H1 (cell line): ENCODE measurements around the gene GOLGA6L10. TPM values are rescaled to one million over a fixed set of nuclear protein-coding genes. Genes with fewer than 3 reads are reported as not detected.
"Not testable (repeated sequence)": the region's sequence is repeated elsewhere in the genome, so short reads cannot be mapped to it uniquely, and the experiment has no call there.

Experiments used
- CTCF ChIA-PET: fragments of 300-600 bp; sonication (Branson Sonifier 250); formaldehyde crosslinking; loops from one replicate; lab custom pipeline; 2021; ENCODE audit not compliant: partially characterized antibody; lab: Charles Lee
- POLR2A ChIA-PET: fragments of 300-600 bp; sonication (Branson Sonifier 250); formaldehyde crosslinking; loops from one replicate; lab custom pipeline; 2021; ENCODE audit warnings: inconsistent platforms; ENCODE audit not compliant: partially characterized antibody; lab: Charles Lee
- DNase-seq, 2 experiments: peaks; one replicate each; pipeline versions ENCODE4 v3.0.0 to v3.0.0-alpha.2; 2010 to 2022; ENCODE audit warnings: low spot score in 2 of 2, low read depth in 1 of 2, mixed read lengths in 1 of 2
- FAIRE-seq: peaks from 2 replicates; lab custom pipeline; 2011; peaks lifted over from hg19 to GRCh38; lab: Jason Lieb, UNC
- H2AFZ ChIP-seq: 2 replicates; pipeline ENCODE4 v1.8.1; 2012; ENCODE audit warnings: low read length, inconsistent platforms
- H2AK5ac ChIP-seq: 2 replicates; pipeline ENCODE4 v1.6.1; 2013; ENCODE audit warnings: low read depth, low read length
- H2BK120ac ChIP-seq: replicated peaks from 2 replicates; pipeline ENCODE3; 2013; ENCODE audit warnings: low read depth, low read length, inconsistent platforms
- H2BK12ac ChIP-seq: 2 replicates; pipeline ENCODE4 v1.6.1; 2013; ENCODE audit warnings: low read depth, low read length
- H2BK15ac ChIP-seq: 2 replicates; pipeline ENCODE4 v1.6.1; 2013; ENCODE audit warnings: low read length
- H2BK20ac ChIP-seq: 2 replicates; pipeline ENCODE4 v1.6.1; 2013; ENCODE audit warnings: low read length
- H2BK5ac ChIP-seq: 2 replicates; pipeline ENCODE4 v1.6.1; 2013; ENCODE audit warnings: low read depth, low read length
- H3K14ac ChIP-seq: 2 replicates; pipeline ENCODE4 v1.6.1; 2013; ENCODE audit warnings: inconsistent platforms; ENCODE audit not compliant: insufficient read length
- H3K18ac ChIP-seq: 2 replicates; pipeline ENCODE4 v1.6.1; 2013; ENCODE audit warnings: low read length; ENCODE audit errors: extremely low read depth
- H3K23ac ChIP-seq: 2 replicates; pipeline ENCODE4 v1.6.1; 2013; ENCODE audit warnings: inconsistent platforms; ENCODE audit not compliant: insufficient read length
- H3K23me2 ChIP-seq: 2 replicates; pipeline ENCODE4 v1.6.1; 2013; ENCODE audit warnings: low read depth, low read length
- H3K27ac ChIP-seq: 2 replicates; pipeline ENCODE4 v1.6.1; 2011; ENCODE audit warnings: low read depth, low read length, inconsistent platforms
- H3K27me3 ChIP-seq, 4 experiments: replicated peaks in 1 of 4; 1 replicate in 1 of 4; 2 replicates in 3 of 4; pipeline versions ENCODE4 v1.6.1 to v1.8.1; 2011 to 2013; ENCODE audit warnings: low read length in 3 of 4, mild to moderate bottlenecking in 3 of 4, inconsistent platforms in 2 of 4, mixed read lengths in 2 of 4, moderate library complexity in 1 of 4; ENCODE audit not compliant: control insufficient read depth in 3 of 4, insufficient read depth in 3 of 4; ENCODE audit errors: extremely low read depth in 1 of 4
- H3K36me3 ChIP-seq, 4 experiments: 2 replicates each; pipeline versions ENCODE4 v1.6.1 to v1.8.1; 2011 to 2013; ENCODE audit warnings: mild to moderate bottlenecking in 4 of 4, low read length in 3 of 4, moderate library complexity in 2 of 4, control low read depth in 1 of 4, inconsistent platforms in 1 of 4; ENCODE audit not compliant: insufficient read depth in 4 of 4, control insufficient read depth in 2 of 4
- H3K4ac ChIP-seq: replicated peaks from 2 replicates; pipeline ENCODE3; 2013; ENCODE audit warnings: low read length, low read depth, mixed read lengths, inconsistent platforms; ENCODE audit not compliant: insufficient read length
- H3K4me1 ChIP-seq, 4 experiments: replicated peaks in 1 of 4; 1 replicate in 1 of 4; 2 replicates in 3 of 4; pipeline versions ENCODE4 v1.6.1 to v1.8.1; 2011 to 2013; ENCODE audit warnings: low read length in 3 of 4, inconsistent platforms in 2 of 4, mixed read lengths in 1 of 4; ENCODE audit not compliant: insufficient read depth in 4 of 4, control insufficient read depth in 3 of 4
- H3K4me2 ChIP-seq, 2 experiments: 2 replicates each; pipeline versions ENCODE4 v1.6.1 to v1.8.1; 2011 to 2013; ENCODE audit warnings: low read depth in 2 of 2, low read length in 2 of 2, control low read depth in 1 of 2, inconsistent platforms in 1 of 2, mild to moderate bottlenecking in 1 of 2; ENCODE audit not compliant: insufficient read depth in 1 of 2
- H3K4me3 ChIP-seq, 4 experiments: fragments of 200-600, 300-600 bp in 1 of 4; sonication (generic), shearing (Covaris generic), sonication (Bioruptor Twin) in 1 of 4; 2 replicates each; pipeline versions ENCODE4 v1.5.1 to v1.8.1; 2011 to 2016; ENCODE audit warnings: low read length in 4 of 4, low read depth in 3 of 4, control low read depth in 2 of 4, inconsistent platforms in 2 of 4, mild to moderate bottlenecking in 2 of 4, mixed read lengths in 1 of 4, moderate library complexity in 1 of 4; ENCODE audit not compliant: insufficient read depth in 2 of 4; ENCODE audit errors: extremely low read depth in 1 of 4
- H3K56ac ChIP-seq: replicated peaks from 2 replicates; pipeline ENCODE3; 2013; ENCODE audit warnings: low read depth, mild to moderate bottlenecking, mixed read lengths, low read length, inconsistent platforms; ENCODE audit not compliant: insufficient read length
- H3K79me1 ChIP-seq: 2 replicates; pipeline ENCODE4 v1.6.1; 2013; ENCODE audit warnings: low read depth, low read length, control low read depth
- H3K79me2 ChIP-seq, 2 experiments: 2 replicates each; pipeline versions ENCODE4 v1.6.1 to v1.8.1; 2012 to 2013; ENCODE audit warnings: low read length in 2 of 2, mild to moderate bottlenecking in 2 of 2, inconsistent platforms in 1 of 2; ENCODE audit not compliant: insufficient read depth in 2 of 2, control insufficient read depth in 1 of 2
- H3K9ac ChIP-seq, 4 experiments: replicated peaks in 1 of 4; 1 replicate in 1 of 4; 2 replicates in 3 of 4; pipeline versions ENCODE4 v1.6.1 to v1.8.1; 2011 to 2013; ENCODE audit warnings: low read depth in 3 of 4, low read length in 3 of 4, control low read depth in 2 of 4, mild to moderate bottlenecking in 2 of 4, moderate library complexity in 2 of 4, inconsistent platforms in 1 of 4; ENCODE audit errors: extremely low read depth in 1 of 4
- H3K9me3 ChIP-seq, 2 experiments: 2 replicates each; pipeline versions ENCODE4 v1.6.1 to v1.8.1; 2012 to 2013; ENCODE audit warnings: mild to moderate bottlenecking in 2 of 2, moderate library complexity in 2 of 2, control low read depth in 1 of 2, inconsistent platforms in 1 of 2, low read depth in 1 of 2, low read length in 1 of 2, mixed read lengths in 1 of 2; ENCODE audit not compliant: insufficient read depth in 2 of 2
- H4K20me1 ChIP-seq, 2 experiments: replicated peaks in 1 of 2; 2 replicates each; pipeline versions ENCODE3 to v1.8.1; 2011 to 2013; ENCODE audit warnings: inconsistent platforms in 2 of 2, low read length in 2 of 2, mild to moderate bottlenecking in 1 of 2; ENCODE audit not compliant: insufficient read depth in 2 of 2, control insufficient read depth in 1 of 2
- H4K5ac ChIP-seq: 2 replicates; pipeline ENCODE4 v1.6.1; 2013; ENCODE audit warnings: low read length, low read depth, mixed read lengths, inconsistent platforms; ENCODE audit not compliant: insufficient read length
- H4K8ac ChIP-seq: 2 replicates; pipeline ENCODE4 v1.8.0; 2013; ENCODE audit warnings: mild to moderate bottlenecking, moderate library complexity, low read length, inconsistent platforms; ENCODE audit not compliant: insufficient read depth; ENCODE audit errors: extremely low read depth
- H4K91ac ChIP-seq: replicated peaks from 2 replicates; pipeline ENCODE3; 2013; ENCODE audit warnings: low read length, mixed read lengths, inconsistent platforms; ENCODE audit not compliant: insufficient read length
- WGBS, 2 experiments: shearing (Covaris generic) in 1 of 2; methylation state at CpG; one replicate each; pipeline versions ENCODE4 v1.1.6 to v1.1.7; 2013 to 2015; ENCODE audit warnings: low lambda C conversion rate in 2 of 2, mixed read lengths in 2 of 2, inconsistent platforms in 1 of 2, low coverage in 1 of 2, missing lambda C conversion rate in 1 of 2; ENCODE audit not compliant: insufficient replicate concordance in 2 of 2, insufficient coverage in 1 of 2, insufficient read length in 1 of 2; ENCODE audit errors: extremely low coverage in 1 of 2, missing lambda C conversion rate in 1 of 2; 5-methylcytosine and 5-hydroxymethylcytosine counted together
- polyA plus RNA-seq, 7 experiments: library from polyadenylated mRNA; depleted of rRNA in 3 of 7; stranded (reverse) in 5 of 7; unstranded in 2 of 7; fragments of >200 nt in 5 of 7; fragments of 200-250 nt in 2 of 7; gene quantifications; 1 replicate in 5 of 7; 2 replicates in 1 of 7; 4 replicates in 1 of 7; pipeline versions ENCODE4 v1.2.1 to v1.2.3, GENCODE V29; 2011 to 2013; ENCODE audit warnings: missing spikeins in 2 of 7, mixed read lengths in 2 of 7
- total RNA-seq: library from RNA; stranded (reverse); fragmentation: NEBNext Ultra II Directional; extraction: Animal tissue kit (Norgen Biotek cat#: 25700); gene quantifications from 2 replicates; pipeline ENCODE4 v1.2.1, GENCODE V29; 2021

Gene GOLGA6L10
- total and polyA plus RNA-seq, 2 of the 8 experiments (the other 6 are each of a cell fraction or from before 2014, with no cell fraction given), result 0.91 to 4.0 TPM

DNA sequence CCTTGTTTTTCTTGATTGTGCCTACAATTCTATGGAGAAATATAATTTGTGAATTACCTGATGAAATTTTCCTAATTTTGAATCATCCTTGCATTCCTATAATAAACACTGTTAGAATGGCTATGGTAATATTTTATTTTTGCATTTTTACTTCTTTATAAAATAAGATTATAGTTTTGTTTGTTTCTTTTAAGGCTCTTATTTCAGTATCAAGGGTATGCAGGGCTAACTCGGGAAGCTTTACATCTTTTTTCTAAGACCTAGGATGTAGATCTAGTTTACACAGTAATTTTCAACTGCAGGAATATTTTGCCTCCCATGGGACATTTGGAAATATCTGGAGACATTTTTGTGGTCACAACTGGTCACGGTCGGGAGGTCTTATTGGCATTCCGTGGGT is 46.5 kb upstream of the GOLGA6L10 start:
- H2BK20ac ChIP-seq, H4K20me1 ChIP-seq, H3K56ac ChIP-seq, H3K36me3 ChIP-seq, H3K4me3 ChIP-seq, H3K4ac ChIP-seq, FAIRE-seq, H3K4me1 ChIP-seq, H2AK5ac ChIP-seq, H3K27ac ChIP-seq, H3K23ac ChIP-seq, H3K9ac ChIP-seq, H2BK15ac ChIP-seq, H3K9me3 ChIP-seq, H3K27me3 ChIP-seq, H2BK5ac ChIP-seq, H4K5ac ChIP-seq, CTCF ChIA-PET, H4K91ac ChIP-seq, H2BK12ac ChIP-seq, H3K79me1 ChIP-seq, H2AFZ ChIP-seq, H2BK120ac ChIP-seq, H4K8ac ChIP-seq, H3K14ac ChIP-seq, H3K23me2 ChIP-seq, DNase-seq, H3K18ac ChIP-seq, POLR2A ChIA-PET, H3K4me2 ChIP-seq: not testable (repeated sequence)
- 87% methylated on average over 1 of the region's 4 CpGs; no CpG with 5 or more reads in 1 of the 2 experiments for WGBS, 2 experiments
- H3K79me2 ChIP-seq, result peaks cover 0 to 49% of the 10 kb centered on the region in 2 experiments; a peak in 2 of 4 replicates
